Heart left ventricle (tissue), 16 donors: ENCODE data around the gene SYNDIG1. TPM values are rescaled to one million over a fixed set of nuclear protein-coding genes. Genes with fewer than 3 reads are reported as not detected.

Experiments used
- ATAC-seq, 4 donors: fragments of 200-7000 bp; cut with Tn5 transposase; one replicate each; pipeline ENCODE4 v1.9.1; 2020 to 2022; ENCODE audit warnings: moderate library complexity in 4 of 4, mild to moderate bottlenecking in 3 of 4, moderate number of reproducible peaks in 1 of 4
- DNase-seq, 5 donors: peaks; one replicate each; pipeline ENCODE4 v3.0.0-alpha.2; 2020
- H3K27ac ChIP-seq, 12 donors: fragments of 200-600 bp; sonication (generic) in 4 of 12; one replicate each; pipeline versions ENCODE4 v1.5.0 to v1.8.0; 2016 to 2022; ENCODE audit warnings: mild to moderate bottlenecking in 2 of 12
- H3K27me3 ChIP-seq, 9 donors: fragments of 200-600 bp; sonication (generic) in 2 of 9; one replicate each; pipeline versions ENCODE4 v1.5.1 to v1.8.0; 2016 to 2022; ENCODE audit warnings: mild to moderate bottlenecking in 3 of 9
- H3K36me3 ChIP-seq, 9 donors: fragments of 200-600 bp; sonication (generic) in 2 of 9; one replicate each; pipeline versions ENCODE4 v1.5.0 to v1.8.0; 2018 to 2022; ENCODE audit warnings: mild to moderate bottlenecking in 2 of 9
- H3K4me1 ChIP-seq, 12 donors: fragments of 200-600 bp; sonication (generic) in 4 of 12; one replicate each; pipeline versions ENCODE4 v1.5.0 to v1.8.0; 2016 to 2022; ENCODE audit warnings: mild to moderate bottlenecking in 3 of 12
- H3K4me3 ChIP-seq, 12 donors: fragments of 200-600 bp; sonication (generic) in 4 of 12; one replicate each; pipeline versions ENCODE4 v1.5.0 to v1.8.0; 2017 to 2022; ENCODE audit warnings: mild to moderate bottlenecking in 9 of 12, moderate library complexity in 4 of 12
- H3K9me3 ChIP-seq, 12 donors: fragments of 200-600 bp; sonication (generic) in 4 of 12; one replicate each; pipeline versions ENCODE4 v1.5.0 to v1.8.0; 2016 to 2022; ENCODE audit warnings: mild to moderate bottlenecking in 1 of 12
- CTCF ChIP-seq, 12 donors: fragments of 200-600 bp; sonication (generic) in 4 of 12; IDR thresholded peaks; one replicate each; pipeline versions ENCODE4 v1.5.0 to v1.8.0; 2018 to 2022; ENCODE audit warnings: antibody characterized with exemption in 12 of 12, mild to moderate bottlenecking in 5 of 12
- POLR2A ChIP-seq, 2 donors: fragments of 450-650 bp; IDR thresholded peaks; one replicate each; pipeline ENCODE4 v1.6.1; 2017; ENCODE audit warnings: antibody characterized with exemption in 2 of 2, mild to moderate bottlenecking in 2 of 2, moderate library complexity in 2 of 2
- WGBS, 4 donors: extraction: QIAGEN DNeasy Blood & Tissue Kit in 2 of 4; methylation state at CpG; one replicate each; pipeline versions ENCODE4 v1.1.5 to v1.1.7; 2013 to 2018; 5-methylcytosine and 5-hydroxymethylcytosine counted together
- intact Hi-C, 10 donors: fragments of 100-400 bp; cut with DNase I; formaldehyde crosslinking; loops; one replicate each; pipeline versions ENCODE4 v1.11.1 to v1.14.2; 2022
- polyA plus RNA-seq, 2 donors: library from polyadenylated mRNA; stranded (reverse); fragments of 200-250 nt; gene quantifications; one replicate each; pipeline ENCODE4 v1.2.3, GENCODE V29; 2013
- total RNA-seq, 9 donors: library from RNA; depleted of rRNA in 2 of 9; stranded (reverse); fragments of >200 nt in 2 of 9; fragmentation: NEBNext Ultra II Directional in 3 of 9; extraction: Animal tissue kit (Norgen Biotek cat#: 25700) in 3 of 9; gene quantifications; one replicate each; pipeline versions ENCODE4 v1.1.0 to v1.2.4, GENCODE V29; 2016 to 2023
- donor health status: ischemic (EF 13 %, LVEDD 7.1; RV severe dilation, severe dysfunction).
- donor health status: healthy with polysubstance abuse.
- donor health status: DM: no; HTN: yes; CAD: no.
- donor health status: DM: no; HTN: no; CAD: no.
- donor health status: ischemic (EF 25% LVEDD 6.9; RV normal size, moderate dysfunction).
- donor health status: ischemic (EF 25% LVEDD 5.7; RV mildly dilated, moderate dysfunction).
- donor health status: healthy.
- donor health status: DM: yes; HTN: yes; CAD: no.
- donor health status: ischemic (EF 35%, LVEDD 5.7; RV mildly dilated, moderate dysfunction).
- donor health status: nonischemic (EF 11% LVEDD 7.7; RV severe dilation, severe dysfunction).
- donor health status: DM: yes; HTN: yes; CAD: no.
- donor health status: PGD.
- donor health status: ischemic (EF 29% LVEDD 5.4; RV normal size, mild dysfunction).
- donor health status: nonischemic (EF 23%, LVEDD 6.1; RV moderate dilation, normal function).

SYNDIG1 gene
- total and polyA plus RNA-seq, 11 donors = 8.4 to 41.8 (median 23.0) TPM

- Histone ChIP-seq H3K4me3 (no peak overlapping the region), H3K36me3 (no peaks in the 10 kb centered on the region), H3K27ac (no peak overlapping the region), H3K4me1 (peaks cover 0 to 26% (median 4%) of the 10 kb centered on the region in 12 donors), H3K27me3 (no peaks in the 10 kb centered on the region), H3K9me3 (no peaks in the 10 kb centered on the region)
- TF ChIP-seq CTCF (IDR thresholded peaks at IDR 0.05) (no peak), POLR2A (IDR thresholded peaks at IDR 0.05) (no peak)
- 55 to 63% (median 59%) methylated on average over 1 of the region's 1 CpG for WGBS, 4 donors
- DNase-seq = no peak
- no peak for ATAC-seq
- intact Hi-C loops = loop anchor here in 1 of 10 donors (10.0 kb wide), 1 partner anchor 140 kb away; no protein-coding TSS in a partner anchor
Observed at GRCh38 chr20:24614341-24614740, 144.9 kb downstream of the SYNDIG1 start.

DNA sequence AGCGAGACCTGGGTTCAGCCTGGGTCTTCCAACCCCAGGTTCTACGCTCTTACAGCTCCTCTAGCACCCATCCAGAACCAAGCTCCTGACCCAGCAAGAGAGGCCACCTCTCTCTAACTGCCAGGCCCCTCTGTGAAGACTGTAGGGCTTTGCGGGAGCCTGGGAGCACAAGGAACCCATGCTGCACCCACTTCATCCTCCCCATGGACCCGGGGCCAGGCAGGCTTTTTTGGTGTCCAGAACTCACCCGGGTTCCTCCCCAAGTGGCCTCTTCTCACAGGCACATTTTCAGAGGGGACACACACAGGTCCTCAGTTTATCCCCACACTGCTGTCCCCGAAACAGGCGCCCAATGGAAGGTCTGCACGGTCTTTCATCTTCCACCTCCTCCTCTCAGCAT is 145.9 kb downstream of the SYNDIG1 start:
- ATAC-seq (no peak), DNase-seq (no peak)
- no peaks in the 10 kb centered on the region for H3K36me3 ChIP-seq
- H3K27me3 ChIP-seq = no peaks in the 10 kb centered on the region
- intact Hi-C loops = loop anchor here in 1 of 10 donors (10.0 kb wide), 1 partner anchor 141 kb away; no protein-coding TSS in a partner anchor
- TF ChIP-seq CTCF (IDR thresholded peaks at IDR 0.05) (no peak), POLR2A (IDR thresholded peaks at IDR 0.05) (no peak)
- H3K27ac ChIP-seq = no peak overlapping the region
- H3K4me1 ChIP-seq = peaks cover 0 to 29% (median 4%) of the 10 kb centered on the region in 12 donors
- H3K9me3 ChIP-seq = no peaks in the 10 kb centered on the region
- 84 to 94% (median 92%) methylated on average over 8 of the region's 8 CpGs for WGBS, 4 donors
- no peak overlapping the region for H3K4me3 ChIP-seq

GRCh38 chr20:24616258-24617079 is 147.0 kb downstream of the SYNDIG1 start:
- ATAC-seq (no peak), DNase-seq (no peak)
- intact Hi-C loops = loop anchor here in 1 of 10 donors (10.0 kb wide), 1 partner anchor 142 kb away; no protein-coding TSS in a partner anchor
- TF ChIP-seq CTCF (IDR thresholded peaks at IDR 0.05) = no peak
- no peak for TF ChIP-seq POLR2A (IDR thresholded peaks at IDR 0.05)
- Histone ChIP-seq H3K4me1 (peaks cover 0 to 27% (median 4%) of the 10 kb centered on the region in 12 donors), H3K27me3 (no peaks in the 10 kb centered on the region), H3K9me3 (no peaks in the 10 kb centered on the region), H3K27ac (no peak overlapping the region), H3K4me3 (no peak overlapping the region), H3K36me3 (no peaks in the 10 kb centered on the region)
- 80 to 85% (median 83%) methylated on average over 15 to 19 of the region's 19 CpGs for WGBS, 4 donors

- intact Hi-C loops = loop anchor here in 1 of 10 donors (10.0 kb wide), 1 partner anchor 142 kb away; no protein-coding TSS in a partner anchor
- Histone ChIP-seq H3K27me3 (no peaks in the 10 kb centered on the region), H3K4me3 (no peak overlapping the region), H3K4me1 (peaks cover 0 to 27% (median 4%) of the 10 kb centered on the region in 12 donors), H3K27ac (no peak overlapping the region), H3K36me3 (no peaks in the 10 kb centered on the region), H3K9me3 (no peaks in the 10 kb centered on the region)
- DNase-seq = no peak
- TF ChIP-seq CTCF (IDR thresholded peaks at IDR 0.05) (no peak), POLR2A (IDR thresholded peaks at IDR 0.05) (no peak)
- no peak for ATAC-seq
- WGBS, 4 donors = 78 to 90% (median 83%) methylated on average over 12 to 13 of the region's 13 CpGs
Observed at GRCh38 chr20:24617080-24617432, 147.6 kb downstream of the SYNDIG1 start.
